ENCODE data around the gene MYO1E. TPM values are rescaled to one million over a fixed set of nuclear protein-coding genes. Genes with fewer than 3 reads are reported as not detected.

Gene MYO1E
- total and polyA plus RNA-seq, 2 of the 4 experiments (the other 2 are of a cell fraction): 13.4 to 37.3 TPM

- Histone ChIP-seq H2AK9ac (replicated peaks; ENCODE audit: low read depth, low read length, poor library complexity) (no peak overlapping the region), H3K27ac (ENCODE audit: insufficient read depth, low read length) (no peak overlapping the region), H3K4me1 (ENCODE audit: control insufficient read depth, insufficient read depth, low read length) (no peaks in the 10 kb centered on the region), H2BK20ac (ENCODE audit: low read depth, low read length) (no peak overlapping the region), H3K4me3 (ENCODE audit: insufficient read depth, low read depth, low read length) (no peak overlapping the region), H2BK120ac (ENCODE audit: low read depth, low read length) (no peak overlapping the region), H4K20me1 (ENCODE audit: insufficient read depth, low read length) (no peaks in the 10 kb centered on the region), H2AK5ac (ENCODE audit: low read depth, low read length) (no peak overlapping the region), H3K14ac (replicated peaks; ENCODE audit: low read depth, low read length) (no peak overlapping the region), H3K79me1 (ENCODE audit: low read depth in 1 of 2, low read length in 2 of 2) (no peaks in the 10 kb centered on the region), H4K91ac (ENCODE audit: insufficient read depth, low read depth, low read length) (no peak overlapping the region), H3K36me3 (ENCODE audit: control insufficient read depth, insufficient read depth, low read length) (no peaks in the 10 kb centered on the region), H2BK5ac (ENCODE audit: low read depth, low read length, poor library complexity, severe bottlenecking) (no peak overlapping the region), H3K9ac (ENCODE audit: low read depth, low read length) (no peak overlapping the region), H4K8ac (ENCODE audit: low read depth in 2 of 2, low read length in 2 of 2) (no peak overlapping the region), H3K18ac (ENCODE audit: low read depth, low read length) (no peak overlapping the region), H2AFZ (replicated peaks; ENCODE audit: low read length, poor library complexity) (no peak overlapping the region), H3K4ac (ENCODE audit: low read depth, low read length) (no peak overlapping the region), H4K5ac (ENCODE audit: low read depth, low read length) (no peak overlapping the region), H3K4me2 (ENCODE audit: low read depth, low read length) (no peak overlapping the region), H3K27me3 (ENCODE audit: control insufficient read depth, insufficient read depth, low read length) (peaks cover 10% of the 10 kb centered on the region), H2BK15ac (ENCODE audit: low read depth, low read length) (no peak overlapping the region), H3K9me3 (ENCODE audit: control insufficient read depth, insufficient read depth, low read length) (no peaks in the 10 kb centered on the region), H3K23ac (ENCODE audit: low read depth, low read length) (no peak overlapping the region), H3K9me1 (ENCODE audit: insufficient read depth, low read length) (no peaks in the 10 kb centered on the region), H3K56ac (ENCODE audit: extremely low read depth, insufficient read depth, low read length) (no peak overlapping the region)
- TF ChIP-seq RFX5 (IDR thresholded peaks at IDR 0.05; ENCODE audit: low read depth, low read length) (no peak), USF2 (IDR thresholded peaks at IDR 0.05; ENCODE audit: low read depth, low read length) (no peak), MAZ (IDR thresholded peaks at IDR 0.05; ENCODE audit: borderline replicate concordance, low read depth, low read length) (no peak), ELK1 (IDR thresholded peaks at IDR 0.05; ENCODE audit: borderline replicate concordance, low read depth, low read length) (no peak), RCOR1 (IDR thresholded peaks at IDR 0.05; ENCODE audit: insufficient replicate concordance, low read length) (no peak), CEBPB (IDR thresholded peaks at IDR 0.05; ENCODE audit: low read depth, low read length) (no peak), MXI1 (IDR thresholded peaks at IDR 0.05; ENCODE audit: borderline replicate concordance, low read depth, low read length) (no peak), RAD21 (IDR thresholded peaks at IDR 0.05; ENCODE audit: low read length) (no peak), CHD1 (IDR thresholded peaks at IDR 0.05; ENCODE audit: low read depth, low read length) (no peak), MAFK (IDR thresholded peaks at IDR 0.05; ENCODE audit: low read depth, low read length) (no peak), POLR2A (IDR thresholded peaks at IDR 0.05; ENCODE audit: low read depth, low read length) (no peak), CTCF (conservative IDR thresholded peaks at IDR 0.05; ENCODE audit: low read depth, low read length) (no peak), NFE2L2 (IDR thresholded peaks at IDR 0.05; ENCODE audit: low read depth, low read length) (no peak), BHLHE40 (IDR thresholded peaks at IDR 0.05; ENCODE audit: low read depth, low read length) (no peak), FOS (IDR thresholded peaks at IDR 0.05; ENCODE audit: low read depth, low read length) (no peak), SMC3 (IDR thresholded peaks at IDR 0.05; ENCODE audit: low read depth, low read length) (no peak)
- POLR2A ChIA-PET (ENCODE audit: unreplicated experiment): no interaction called here
- whole genome bisulfite sequencing, 2 experiments (ENCODE audit: extremely low coverage in 2 of 2, insufficient read length in 1 of 2): no CpG with 5 or more reads among the region's 7 CpGs
- intact Hi-C loops (cut with micrococcal nuclease): no loop called here
- BruUV-seq (replicated peaks): no TSS peak
- in situ Hi-C loops (cut with MboI; ENCODE audit: low sequenced_read_pairs): no loop called here
- CTCF ChIA-PET: no interaction called here
- ATAC-seq (ENCODE audit: low read depth) (no peak), DNase-seq (no peak)
- dilution Hi-C loops (cut with HindIII; ENCODE audit: low sequenced_read_pairs, unreplicated experiment): no loop called here
Measured at GRCh38 chr15:59405079-59405478, 32.4 kb upstream of the MYO1E start.

Data from IMR-90 (cell line).